IMR-90 (cell line): ENCODE data around the gene SERPINA4. TPM values are rescaled to one million over a fixed set of nuclear protein-coding genes. Genes with fewer than 3 reads are reported as not detected.

Experiments
- ATAC-seq: fragments of 200-7000 bp; cut with Tn5 transposase; 2 replicates; pipeline ENCODE4 v1.9.1; 2020; ENCODE audit warnings: low read depth, mild to moderate bottlenecking, moderate library complexity
- BruUV-seq: library from RNA; stranded (reverse); fragments of 400-500 nt; replicated peaks from 2 replicates; lab custom pipeline; 2021; lab: Mats Ljungman, UMichigan
- CTCF ChIA-PET: fragments of 300-600 bp; formaldehyde crosslinking; extraction: SDS; loops from one replicate; lab custom pipeline; 2021; ENCODE audit warnings: antibody characterized with exemption; lab: Yijun Ruan, JAX
- POLR2A ChIA-PET: fragments of 300-600 bp; sonication (Branson Sonifier 250); formaldehyde crosslinking; loops from one replicate; lab custom pipeline; 2022; ENCODE audit warnings: antibody characterized with exemption; ENCODE audit not compliant: unreplicated experiment; lab: Charles Lee
- DNase-seq: peaks from one replicate; pipeline ENCODE4 v3.0.0; 2013
- H2AFZ ChIP-seq: replicated peaks from 2 replicates; pipeline ENCODE3; 2013; ENCODE audit warnings: low read length, mild to moderate bottlenecking; ENCODE audit not compliant: poor library complexity
- H2AK5ac ChIP-seq: 2 replicates; pipeline ENCODE4 v1.6.1; 2013; ENCODE audit warnings: low read depth, low read length, inconsistent platforms
- H2AK9ac ChIP-seq: replicated peaks from 2 replicates; pipeline ENCODE3; 2013; ENCODE audit warnings: mild to moderate bottlenecking, low read depth, low read length, moderate library complexity; ENCODE audit not compliant: poor library complexity
- H2BK120ac ChIP-seq: 2 replicates; pipeline ENCODE4 v1.6.1; 2013; ENCODE audit warnings: low read depth, low read length, inconsistent platforms
- H2BK15ac ChIP-seq: 3 replicates; pipeline ENCODE4 v1.6.1; 2013; ENCODE audit warnings: low read depth, low read length, inconsistent platforms
- H2BK20ac ChIP-seq: 2 replicates; pipeline ENCODE4 v1.6.1; 2013; ENCODE audit warnings: low read depth, mild to moderate bottlenecking, inconsistent platforms, low read length, moderate library complexity
- H2BK5ac ChIP-seq: 2 replicates; pipeline ENCODE4 v1.6.1; 2013; ENCODE audit warnings: mild to moderate bottlenecking, low read depth, low read length, inconsistent platforms; ENCODE audit not compliant: poor library complexity, severe bottlenecking
- H3K14ac ChIP-seq: replicated peaks from 2 replicates; pipeline ENCODE4 v1.6.1; 2013; ENCODE audit warnings: low read depth, low read length, inconsistent platforms
- H3K18ac ChIP-seq: 2 replicates; pipeline ENCODE4 v1.6.1; 2013; ENCODE audit warnings: low read depth, low read length, control low read depth
- H3K23ac ChIP-seq: 2 replicates; pipeline ENCODE4 v1.6.1; 2013; ENCODE audit warnings: low read depth, low read length, inconsistent platforms
- H3K27ac ChIP-seq: 2 replicates; pipeline ENCODE4 v1.5.1; 2013; ENCODE audit warnings: mild to moderate bottlenecking, control low read depth, low read length; ENCODE audit not compliant: insufficient read depth
- H3K27me3 ChIP-seq: 2 replicates; pipeline ENCODE4 v1.6.1; 2013; ENCODE audit warnings: low read length; ENCODE audit not compliant: control insufficient read depth, insufficient read depth
- H3K36me3 ChIP-seq: 2 replicates; pipeline ENCODE4 v1.6.1; 2013; ENCODE audit warnings: low read length, mixed read lengths; ENCODE audit not compliant: control insufficient read depth, insufficient read depth
- H3K4ac ChIP-seq: 2 replicates; pipeline ENCODE4 v1.6.1; 2013; ENCODE audit warnings: low read depth, low read length, inconsistent platforms
- H3K4me1 ChIP-seq: 2 replicates; pipeline ENCODE4 v1.6.1; 2013; ENCODE audit warnings: low read length, mixed read lengths; ENCODE audit not compliant: control insufficient read depth, insufficient read depth
- H3K4me2 ChIP-seq: 2 replicates; pipeline ENCODE4 v1.6.1; 2013; ENCODE audit warnings: low read depth, mild to moderate bottlenecking, control low read depth, low read length, moderate library complexity
- H3K4me3 ChIP-seq: 2 replicates; pipeline ENCODE4 v1.5.1; 2013; ENCODE audit warnings: low read depth, mild to moderate bottlenecking, control low read depth, low read length, moderate library complexity; ENCODE audit not compliant: insufficient read depth
- H3K56ac ChIP-seq: 2 replicates; pipeline ENCODE4 v1.6.1; 2013; ENCODE audit warnings: low read length, inconsistent platforms; ENCODE audit not compliant: insufficient read depth; ENCODE audit errors: extremely low read depth
- H3K79me1 ChIP-seq, 2 experiments: 2 replicates each; pipeline ENCODE4 v1.6.1; 2013; ENCODE audit warnings: low read length in 2 of 2, inconsistent platforms in 1 of 2, low read depth in 1 of 2
- H3K9ac ChIP-seq: 2 replicates; pipeline ENCODE4 v1.6.1; 2013; ENCODE audit warnings: low read depth, low read length, control low read depth
- H3K9me1 ChIP-seq: 2 replicates; pipeline ENCODE4 v1.6.1; 2013; ENCODE audit warnings: low read length, inconsistent platforms; ENCODE audit not compliant: insufficient read depth
- H3K9me3 ChIP-seq: 2 replicates; pipeline ENCODE4 v1.6.1; 2013; ENCODE audit warnings: low read length; ENCODE audit not compliant: control insufficient read depth, insufficient read depth
- H4K20me1 ChIP-seq: 2 replicates; pipeline ENCODE4 v1.6.1; 2013; ENCODE audit warnings: low read length, inconsistent platforms; ENCODE audit not compliant: insufficient read depth
- H4K5ac ChIP-seq: 2 replicates; pipeline ENCODE4 v1.6.1; 2013; ENCODE audit warnings: mild to moderate bottlenecking, low read depth, low read length, control low read depth
- H4K8ac ChIP-seq, 2 experiments: 2 replicates each; pipeline ENCODE4 v1.6.1; 2013; ENCODE audit warnings: low read depth in 2 of 2, low read length in 2 of 2, control low read depth in 1 of 2, inconsistent platforms in 1 of 2
- H4K91ac ChIP-seq: 2 replicates; pipeline ENCODE4 v1.6.1; 2013; ENCODE audit warnings: low read depth, low read length, inconsistent platforms; ENCODE audit not compliant: insufficient read depth
- BHLHE40 ChIP-seq: fragments of 150-350 bp; IDR thresholded peaks from 2 replicates; pipeline ENCODE4 v1.6.1; 2016; ENCODE audit warnings: mild to moderate bottlenecking, low read depth, low read length
- CEBPB ChIP-seq: IDR thresholded peaks from 2 replicates; pipeline ENCODE4 v1.6.1; 2012; ENCODE audit warnings: low read depth, low read length, improper control_type of control experiment
- CHD1 ChIP-seq: IDR thresholded peaks from 2 replicates; pipeline ENCODE4 v1.6.1; 2012; ENCODE audit warnings: low read depth, low read length, improper control_type of control experiment
- MAFK ChIP-seq: IDR thresholded peaks from 2 replicates; pipeline ENCODE4 v1.6.1; 2012; ENCODE audit warnings: low read depth, low read length, improper control_type of control experiment
- MAZ ChIP-seq: IDR thresholded peaks from 2 replicates; pipeline ENCODE4 v1.6.1; 2012; ENCODE audit warnings: low read depth, mild to moderate bottlenecking, low read length, improper control_type of control experiment, moderate library complexity, borderline replicate concordance
- MXI1 ChIP-seq: IDR thresholded peaks from 2 replicates; pipeline ENCODE4 v1.6.1; 2012; ENCODE audit warnings: low read depth, mild to moderate bottlenecking, low read length, moderate library complexity, borderline replicate concordance
- POLR2A ChIP-seq: IDR thresholded peaks from 2 replicates; pipeline ENCODE4 v1.6.1; 2012; ENCODE audit warnings: mild to moderate bottlenecking, low read depth, low read length
- RAD21 ChIP-seq: IDR thresholded peaks from 2 replicates; pipeline ENCODE4 v1.6.1; 2012; ENCODE audit warnings: low read length, improper control_type of control experiment
- RCOR1 ChIP-seq: IDR thresholded peaks from 2 replicates; pipeline ENCODE4 v1.6.1; 2012; ENCODE audit warnings: mild to moderate bottlenecking, low read length, improper control_type of control experiment; ENCODE audit not compliant: insufficient replicate concordance
- WGBS, 2 experiments: methylation state at CpG; one replicate each; pipeline versions ENCODE4 v1.1.5 to v1.1.7; 2013; ENCODE audit warnings: missing lambda C conversion rate in 2 of 2; ENCODE audit not compliant: insufficient read length in 1 of 2; ENCODE audit errors: extremely low coverage in 2 of 2; 5-methylcytosine and 5-hydroxymethylcytosine counted together
- dilution Hi-C: fragments of 300-500 bp; cut with HindIII; formaldehyde crosslinking; loops from one replicate; pipeline ENCODE4 v1.14.3; 2018; ENCODE audit warnings: low sequenced_read_pairs; ENCODE audit not compliant: unreplicated experiment
- in situ Hi-C: fragments of 300-500 bp; cut with MboI; formaldehyde crosslinking; loops from 3 replicates; pipeline ENCODE4 v1.14.3; 2019; ENCODE audit warnings: low sequenced_read_pairs, inconsistent platforms, mixed read lengths
- intact Hi-C: fragments of 100-400 bp; cut with micrococcal nuclease; formaldehyde crosslinking; loops from 2 replicates; pipeline ENCODE4 v1.10.0; 2022
- polyA plus RNA-seq, 3 experiments: library from polyadenylated mRNA; depleted of rRNA; stranded (reverse); fragments of >200 nt; gene quantifications; 2 replicates each; pipeline ENCODE4 v1.2.3, GENCODE V29; 2012; ENCODE audit warnings: low replicate concordance in 1 of 3
- total RNA-seq: library from RNA; depleted of rRNA; stranded (reverse); fragments of >200 nt; gene quantifications from 2 replicates; pipeline ENCODE4 v1.2.3, GENCODE V29; 2012
- TF ChIP-seq, protein P1 (sequence below): fragments of 150-350 bp; IDR thresholded peaks from 2 replicates; pipeline ENCODE4 v1.6.1; 2016; ENCODE audit warnings: low read depth, mild to moderate bottlenecking, low read length, moderate library complexity, borderline replicate concordance

SERPINA4 gene
- total and polyA plus RNA-seq, 2 of the 4 experiments (the other 2 are of a cell fraction): not detected

DNA sequence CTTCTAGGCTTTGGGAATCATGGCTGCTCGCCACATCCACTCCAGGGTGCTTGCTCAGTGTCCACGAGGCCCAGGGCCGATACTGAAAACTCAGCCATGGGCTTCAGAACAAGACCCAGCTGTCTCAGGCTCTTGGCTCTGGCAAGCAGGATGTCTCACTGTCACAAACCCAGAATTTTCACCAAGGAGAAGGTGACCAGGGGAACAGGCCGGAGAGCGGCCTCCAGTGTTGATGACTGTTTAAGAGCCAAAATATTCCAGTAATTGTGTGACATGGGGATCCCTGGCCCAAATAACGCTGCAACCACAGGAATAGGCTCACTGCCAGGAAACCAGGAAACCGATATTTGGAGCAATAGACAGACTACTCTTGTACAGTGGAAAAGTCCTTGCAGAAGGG is 10.2 kb downstream of the SERPINA4 start:
- Histone ChIP-seq H4K5ac (no peak overlapping the region), H3K14ac (no peak overlapping the region), H2BK120ac (no peak overlapping the region), H2AK5ac (no peak overlapping the region), H3K27ac (no peak overlapping the region), H2BK5ac (no peak overlapping the region), H3K27me3 (no peaks in the 10 kb centered on the region; the same call in 1 of the 2 replicates), H3K4me3 (no peak overlapping the region), H3K18ac (no peak overlapping the region), H3K9ac (no peak overlapping the region), H3K4ac (no peak overlapping the region), H4K91ac (no peak overlapping the region), H3K9me1 (no peaks in the 10 kb centered on the region), H2AK9ac (no peak overlapping the region), H2AFZ (no peak overlapping the region), H3K79me1 (no peaks in the 10 kb centered on the region), H3K4me2 (no peak overlapping the region), H2BK20ac (no peak overlapping the region), H3K4me1 (no peaks in the 10 kb centered on the region), H4K8ac (no peak overlapping the region; a peak in 1 of 4 replicates), H3K56ac (no peak overlapping the region), H2BK15ac (no peak overlapping the region), H3K36me3 (no peaks in the 10 kb centered on the region), H3K9me3 (peaks cover 2% of the 10 kb centered on the region; the same call in 1 of the 2 replicates), H3K23ac (no peak overlapping the region), H4K20me1 (no peaks in the 10 kb centered on the region)
- POLR2A ChIA-PET: no interaction called here
- intact Hi-C loops: no loop called here
- no peak for TF ChIP-seq BHLHE40
- TF ChIP-seq, protein P1, sequence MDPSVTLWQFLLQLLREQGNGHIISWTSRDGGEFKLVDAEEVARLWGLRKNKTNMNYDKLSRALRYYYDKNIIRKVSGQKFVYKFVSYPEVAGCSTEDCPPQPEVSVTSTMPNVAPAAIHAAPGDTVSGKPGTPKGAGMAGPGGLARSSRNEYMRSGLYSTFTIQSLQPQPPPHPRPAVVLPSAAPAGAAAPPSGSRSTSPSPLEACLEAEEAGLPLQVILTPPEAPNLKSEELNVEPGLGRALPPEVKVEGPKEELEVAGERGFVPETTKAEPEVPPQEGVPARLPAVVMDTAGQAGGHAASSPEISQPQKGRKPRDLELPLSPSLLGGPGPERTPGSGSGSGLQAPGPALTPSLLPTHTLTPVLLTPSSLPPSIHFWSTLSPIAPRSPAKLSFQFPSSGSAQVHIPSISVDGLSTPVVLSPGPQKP: no peak
- no peak for TF ChIP-seq MAZ
- TF ChIP-seq CEBPB: no peak
- no peak for TF ChIP-seq RAD21
- TF ChIP-seq MAFK: no peak
- no peak for TF ChIP-seq RCOR1
- TF ChIP-seq POLR2A: no peak
- no peak for TF ChIP-seq MXI1
- no peak for TF ChIP-seq CHD1
- CTCF ChIA-PET: interaction anchor here (0.6 kb wide), 1 partner anchor 707 kb away, joined by 3 read pairs; no protein-coding TSS in a partner anchor
- ATAC-seq: no peak
- no CpG with 5 or more reads among the region's 7 CpGs for WGBS, 2 experiments
- in situ Hi-C loops: no loop called here
- BruUV-seq: no TSS peak
- DNase-seq: no peak
- dilution Hi-C loops: no loop called here
